GM12874 (cell line): ENCODE measurements around the gene CCDC192.

Experiments used
- CTCF ChIP-seq: IDR thresholded peaks from 2 replicates; pipeline ENCODE4 v1.5.1; 2011; ENCODE audit warnings: low read depth, mild to moderate bottlenecking, control low read depth, low read length, moderate library complexity; ENCODE audit not compliant: insufficient read depth

The CCDC192 gene

GRCh38 chr5:127796211-127796610 is 93.0 kb downstream of the CCDC192 start:
- TF ChIP-seq CTCF, result no peak

GRCh38 chr5:127799293-127799905 is 96.2 kb downstream of the CCDC192 start:
- TF ChIP-seq CTCF, result no peak

- no peak for TF ChIP-seq CTCF
These were observed 98.7 kb downstream of the CCDC192 start for GRCh38 chr5:127801751-127802476.

GRCh38 chr5:127802477-127802865 is 99.3 kb downstream of the CCDC192 start:
- TF ChIP-seq CTCF, result no peak

- TF ChIP-seq CTCF, result no peak
These were observed 101.8 kb downstream of the CCDC192 start for GRCh38 chr5:127804886-127805426.

GRCh38 chr5:127805448-127805847 is 102.3 kb downstream of the CCDC192 start:
- TF ChIP-seq CTCF, result no peak

- no peak for TF ChIP-seq CTCF
These were observed 103.6 kb downstream of the CCDC192 start for GRCh38 chr5:127806776-127807175.
